ENCODE measurements around the gene PLEK.

GRCh38 chr2:68388772-68389171 lies 23.7 kb downstream of the PLEK start:
- no peak for TF ChIP-seq CTCF (IDR thresholded peaks at IDR 0.05)
- no peak for TF ChIP-seq USF1 (IDR thresholded peaks at IDR 0.05; ENCODE audit: borderline replicate concordance, low read depth)
- no peak for TF ChIP-seq MAX (IDR thresholded peaks at IDR 0.05; ENCODE audit: low read depth)
- TF ChIP-seq EP300 (IDR thresholded peaks at IDR 0.05; ENCODE audit: borderline replicate concordance in 1 of 2, low read depth in 1 of 2, low read length in 1 of 2) = no peak
- no peak for TF ChIP-seq JUND (IDR thresholded peaks at IDR 0.05)
- no peak for TF ChIP-seq TEAD4 (IDR thresholded peaks at IDR 0.05; ENCODE audit: borderline replicate concordance, insufficient read depth)
- no peak for TF ChIP-seq IRF3 (IDR thresholded peaks at IDR 0.05; ENCODE audit: low read depth, low read length)
- TF ChIP-seq REST (IDR thresholded peaks at IDR 0.05; ENCODE audit: low read depth, low read length) = no peak
- no peak for TF ChIP-seq TAF1 (IDR thresholded peaks at IDR 0.05; ENCODE audit: borderline replicate concordance, low read depth, low read length)
- no peak for TF ChIP-seq YY1 (IDR thresholded peaks at IDR 0.05; ENCODE audit: low read depth)
- TF ChIP-seq POLR2AphosphoS5 (IDR thresholded peaks at IDR 0.05; ENCODE audit: low read depth, low read length) = no peak

Data from SK-N-SH (cell line).